ENCODE results near the gene PPP2R2D. TPM values are rescaled to one million over a fixed set of nuclear protein-coding genes. Genes with fewer than 3 reads are reported as not detected.

Gene PPP2R2D
- total RNA-seq, 1 donor from 2014 or later, result 30.0 TPM

GRCh38 chr10:131970946-131971345 is 70.1 kb downstream of the PPP2R2D start:
- no peak overlapping the region for H3K4me3 ChIP-seq
- no peaks in the 10 kb centered on the region for H3K9me3 ChIP-seq
- no peaks in the 10 kb centered on the region for H3K27me3 ChIP-seq (ENCODE audit: low read depth)
- intact Hi-C loops (cut with DNase I), result no loop called here
- TF ChIP-seq CTCF (IDR thresholded peaks at IDR 0.05), result no peak
- ATAC-seq, result no peak
- peaks cover 49% of the 10 kb centered on the region for H3K36me3 ChIP-seq
- H3K4me1 ChIP-seq, result peaks cover 14% of the 10 kb centered on the region
- H3K27ac ChIP-seq, result no peak overlapping the region
- DNase-seq, result no peak

GRCh38 chr10:131971591-131971990 is 70.8 kb downstream of the PPP2R2D start:
- H3K4me1 ChIP-seq, result peaks cover 14% of the 10 kb centered on the region
- intact Hi-C loops (cut with DNase I), result no loop called here
- DNase-seq (no peak), ATAC-seq (no peak)
- no peak overlapping the region for H3K4me3 ChIP-seq
- no peak overlapping the region for H3K27ac ChIP-seq
- H3K36me3 ChIP-seq, result peaks cover 45% of the 10 kb centered on the region
- H3K9me3 ChIP-seq, result no peaks in the 10 kb centered on the region
- H3K27me3 ChIP-seq (ENCODE audit: low read depth), result no peaks in the 10 kb centered on the region
- TF ChIP-seq CTCF (IDR thresholded peaks at IDR 0.05), result no peak

GRCh38 chr10:131972474-131973071 is 71.8 kb downstream of the PPP2R2D start:
- intact Hi-C loops (cut with DNase I), result no loop called here
- Histone ChIP-seq H3K4me1 (peaks cover 14% of the 10 kb centered on the region), H3K36me3 (peaks cover 40% of the 10 kb centered on the region), H3K4me3 (no peak overlapping the region), H3K27ac (no peak overlapping the region), H3K9me3 (no peaks in the 10 kb centered on the region), H3K27me3 (ENCODE audit: low read depth) (no peaks in the 10 kb centered on the region)
- DNase-seq, result no peak
- ATAC-seq, result peak; percentile 39 to 56
- TF ChIP-seq CTCF (IDR thresholded peaks at IDR 0.05), result no peak

GRCh38 chr10:131973160-131973951 is 72.5 kb downstream of the PPP2R2D start:
- no peak overlapping the region for H3K4me3 ChIP-seq
- H3K9me3 ChIP-seq, result no peaks in the 10 kb centered on the region
- peak overlapping the region; percentile 15 for H3K27ac ChIP-seq
- no peak for ATAC-seq
- peaks cover 20% of the 10 kb centered on the region for H3K4me1 ChIP-seq
- no peak for DNase-seq
- intact Hi-C loops (cut with DNase I), result no loop called here
- no peak for TF ChIP-seq CTCF (IDR thresholded peaks at IDR 0.05)
- no peaks in the 10 kb centered on the region for H3K27me3 ChIP-seq (ENCODE audit: low read depth)
- H3K36me3 ChIP-seq, result peaks cover 38% of the 10 kb centered on the region

- Histone ChIP-seq H3K4me1 (peaks cover 28% of the 10 kb centered on the region), H3K27ac (no peak overlapping the region), H3K4me3 (no peak overlapping the region), H3K36me3 (peaks cover 30% of the 10 kb centered on the region), H3K9me3 (no peaks in the 10 kb centered on the region), H3K27me3 (ENCODE audit: low read depth) (no peaks in the 10 kb centered on the region)
- DNase-seq, result no peak
- no peak for TF ChIP-seq CTCF (IDR thresholded peaks at IDR 0.05)
- ATAC-seq, result no peak
- intact Hi-C loops (cut with DNase I), result no loop called here
These were observed 73.4 kb downstream of the PPP2R2D start for GRCh38 chr10:131974034-131974817.

Data from lower lobe of right lung (tissue), 2 donors.